Neural cell (in vitro differentiated cells): Measurements from ENCODE around the gene TRAF3.

Experiments
- EZH2 ChIP-seq: fragments of 200-600, 300-800 bp; shearing (Covaris generic), sonication (generic); IDR thresholded peaks from 2 replicates; pipeline ENCODE4 v1.6.1; 2014; ENCODE audit warnings: antibody characterized with exemption, low read length, borderline replicate concordance, mild to moderate bottlenecking; ENCODE audit not compliant: insufficient read depth, poor library complexity, severe bottlenecking
- MXI1 ChIP-seq: fragments of 450-650 bp; conservative IDR thresholded peaks from 2 replicates; pipeline ENCODE4 v1.6.1; 2014; ENCODE audit warnings: antibody characterized with exemption, mild to moderate bottlenecking; ENCODE audit not compliant: poor library complexity, severe bottlenecking
- POLR2AphosphoS5 ChIP-seq: IDR thresholded peaks from 2 replicates; pipeline ENCODE4 v1.6.1; 2012
- RAD21 ChIP-seq: fragments of 450-650 bp; conservative IDR thresholded peaks from 2 replicates; pipeline ENCODE4 v1.6.1; 2014; ENCODE audit warnings: antibody characterized with exemption, mild to moderate bottlenecking, moderate library complexity
- SMC3 ChIP-seq: fragments of 450-650 bp; conservative IDR thresholded peaks from 2 replicates; pipeline ENCODE4 v1.6.1; 2014; ENCODE audit warnings: antibody characterized with exemption, mild to moderate bottlenecking, moderate library complexity; ENCODE audit not compliant: poor library complexity
- TAF1 ChIP-seq: IDR thresholded peaks from 2 replicates; pipeline ENCODE4 v1.6.1; 2012; ENCODE audit warnings: low read depth
- TF ChIP-seq, protein P1 (sequence below): fragments of 450-650 bp; IDR thresholded peaks from 2 replicates; pipeline ENCODE4 v1.5.1; 2014; ENCODE audit warnings: antibody characterized with exemption, mild to moderate bottlenecking, moderate library complexity; ENCODE audit not compliant: poor library complexity, severe bottlenecking

DNA sequence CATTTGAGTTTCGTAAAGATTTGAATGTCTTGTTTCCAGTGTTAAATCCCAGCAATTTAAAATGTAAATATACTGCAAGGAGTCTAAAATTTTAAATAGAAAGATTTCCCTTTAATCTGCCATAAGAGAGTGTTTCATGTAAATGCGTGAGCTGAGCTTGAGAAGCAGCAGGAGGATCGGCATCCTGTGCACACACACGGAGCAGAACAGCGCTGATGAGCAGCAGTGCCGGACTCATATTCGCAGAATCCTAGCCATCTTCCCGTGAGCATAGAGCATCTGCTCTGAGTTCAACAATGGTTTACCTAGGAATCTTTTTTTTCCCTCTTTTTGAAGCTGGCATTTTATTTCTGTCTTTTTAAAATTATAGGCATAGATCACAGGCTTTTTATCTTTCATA is 115.4 kb downstream of the TRAF3 start:
- TF ChIP-seq, protein P1, sequence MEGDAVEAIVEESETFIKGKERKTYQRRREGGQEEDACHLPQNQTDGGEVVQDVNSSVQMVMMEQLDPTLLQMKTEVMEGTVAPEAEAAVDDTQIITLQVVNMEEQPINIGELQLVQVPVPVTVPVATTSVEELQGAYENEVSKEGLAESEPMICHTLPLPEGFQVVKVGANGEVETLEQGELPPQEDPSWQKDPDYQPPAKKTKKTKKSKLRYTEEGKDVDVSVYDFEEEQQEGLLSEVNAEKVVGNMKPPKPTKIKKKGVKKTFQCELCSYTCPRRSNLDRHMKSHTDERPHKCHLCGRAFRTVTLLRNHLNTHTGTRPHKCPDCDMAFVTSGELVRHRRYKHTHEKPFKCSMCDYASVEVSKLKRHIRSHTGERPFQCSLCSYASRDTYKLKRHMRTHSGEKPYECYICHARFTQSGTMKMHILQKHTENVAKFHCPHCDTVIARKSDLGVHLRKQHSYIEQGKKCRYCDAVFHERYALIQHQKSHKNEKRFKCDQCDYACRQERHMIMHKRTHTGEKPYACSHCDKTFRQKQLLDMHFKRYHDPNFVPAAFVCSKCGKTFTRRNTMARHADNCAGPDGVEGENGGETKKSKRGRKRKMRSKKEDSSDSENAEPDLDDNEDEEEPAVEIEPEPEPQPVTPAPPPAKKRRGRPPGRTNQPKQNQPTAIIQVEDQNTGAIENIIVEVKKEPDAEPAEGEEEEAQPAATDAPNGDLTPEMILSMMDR: no peak
- TF ChIP-seq POLR2AphosphoS5: no peak
- no peak for TF ChIP-seq EZH2
- TF ChIP-seq TAF1: no peak
- no peak for TF ChIP-seq MXI1
- TF ChIP-seq RAD21: no peak
- TF ChIP-seq SMC3: no peak
